Astrocyte of the cerebellum (primary cell): Measurements from ENCODE around the gene RALA.

Experiments
- DNase-seq: peaks from one replicate; pipeline ENCODE4 v3.0.0-alpha.2; 2011; ENCODE audit warnings: low read depth
- H3K4me3 ChIP-seq: 2 replicates; pipeline ENCODE4 v1.5.1; 2011; ENCODE audit warnings: mild to moderate bottlenecking, low read depth, low read length, moderate library complexity
- in situ Hi-C: cut with HindIII; loops from 2 replicates; pipeline ENCODE4 v1.10.0; 2017; ENCODE audit warnings: low sequenced_read_pairs
- TF ChIP-seq, protein P1 (sequence below): IDR thresholded peaks from 2 replicates; pipeline ENCODE4 v1.5.1; 2012; ENCODE audit warnings: low read length, low read depth, moderate library complexity, mild to moderate bottlenecking; ENCODE audit errors: missing control alignments

The RALA gene

GRCh38 chr7:39696631-39697030, 73.3 kb downstream of the RALA start:
- no peak for DNase-seq
- in situ Hi-C loops: no loop called here
- no peak overlapping the region for H3K4me3 ChIP-seq
- TF ChIP-seq, protein P1, sequence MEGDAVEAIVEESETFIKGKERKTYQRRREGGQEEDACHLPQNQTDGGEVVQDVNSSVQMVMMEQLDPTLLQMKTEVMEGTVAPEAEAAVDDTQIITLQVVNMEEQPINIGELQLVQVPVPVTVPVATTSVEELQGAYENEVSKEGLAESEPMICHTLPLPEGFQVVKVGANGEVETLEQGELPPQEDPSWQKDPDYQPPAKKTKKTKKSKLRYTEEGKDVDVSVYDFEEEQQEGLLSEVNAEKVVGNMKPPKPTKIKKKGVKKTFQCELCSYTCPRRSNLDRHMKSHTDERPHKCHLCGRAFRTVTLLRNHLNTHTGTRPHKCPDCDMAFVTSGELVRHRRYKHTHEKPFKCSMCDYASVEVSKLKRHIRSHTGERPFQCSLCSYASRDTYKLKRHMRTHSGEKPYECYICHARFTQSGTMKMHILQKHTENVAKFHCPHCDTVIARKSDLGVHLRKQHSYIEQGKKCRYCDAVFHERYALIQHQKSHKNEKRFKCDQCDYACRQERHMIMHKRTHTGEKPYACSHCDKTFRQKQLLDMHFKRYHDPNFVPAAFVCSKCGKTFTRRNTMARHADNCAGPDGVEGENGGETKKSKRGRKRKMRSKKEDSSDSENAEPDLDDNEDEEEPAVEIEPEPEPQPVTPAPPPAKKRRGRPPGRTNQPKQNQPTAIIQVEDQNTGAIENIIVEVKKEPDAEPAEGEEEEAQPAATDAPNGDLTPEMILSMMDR: no peak

DNA sequence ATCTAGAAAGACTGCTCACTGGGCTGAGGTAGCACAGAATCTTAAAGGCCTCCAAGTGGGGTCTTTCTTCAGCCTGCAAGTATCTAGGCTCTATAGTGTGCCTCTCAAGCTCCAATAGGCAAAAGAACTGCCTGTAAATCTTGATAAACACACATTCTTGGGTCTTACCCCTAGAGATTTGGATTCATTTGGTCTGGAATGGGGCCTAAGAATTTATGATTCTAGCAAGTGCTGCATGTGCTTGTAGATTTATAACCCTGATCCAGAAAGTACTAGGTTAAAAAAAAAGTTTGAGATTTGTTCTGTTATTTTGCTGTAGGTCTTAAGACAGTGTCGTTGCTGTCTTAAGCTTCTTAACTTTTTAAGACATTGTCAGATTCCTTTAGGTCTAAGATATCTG, 74.1 kb downstream of the RALA start:
- in situ Hi-C loops: no loop called here
- no peak for DNase-seq
- no peak overlapping the region for H3K4me3 ChIP-seq
- TF ChIP-seq, protein P1: no peak

DNA sequence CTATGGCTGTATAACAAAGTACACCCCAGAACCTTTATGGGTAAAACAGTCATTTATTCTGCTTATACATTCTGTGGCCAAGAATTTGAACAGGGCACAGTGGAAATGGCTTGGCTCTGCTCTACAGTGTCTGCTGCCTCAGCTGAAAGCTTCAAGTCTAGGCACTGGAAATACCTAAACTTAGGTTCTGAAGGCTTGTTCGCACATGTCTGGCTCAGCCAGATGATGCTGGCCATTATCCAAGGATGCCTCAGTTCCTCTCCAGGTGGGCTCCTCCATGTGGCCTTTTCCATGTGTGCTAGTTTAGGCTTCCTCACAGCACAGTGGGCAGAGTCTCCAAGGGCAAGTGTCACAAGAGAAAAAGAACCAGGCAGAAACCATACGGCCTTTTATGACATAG, 76.8 kb downstream of the RALA start:
- TF ChIP-seq, protein P1: no peak
- H3K4me3 ChIP-seq: no peak overlapping the region
- in situ Hi-C loops: no loop called here
- no peak for DNase-seq

DNA sequence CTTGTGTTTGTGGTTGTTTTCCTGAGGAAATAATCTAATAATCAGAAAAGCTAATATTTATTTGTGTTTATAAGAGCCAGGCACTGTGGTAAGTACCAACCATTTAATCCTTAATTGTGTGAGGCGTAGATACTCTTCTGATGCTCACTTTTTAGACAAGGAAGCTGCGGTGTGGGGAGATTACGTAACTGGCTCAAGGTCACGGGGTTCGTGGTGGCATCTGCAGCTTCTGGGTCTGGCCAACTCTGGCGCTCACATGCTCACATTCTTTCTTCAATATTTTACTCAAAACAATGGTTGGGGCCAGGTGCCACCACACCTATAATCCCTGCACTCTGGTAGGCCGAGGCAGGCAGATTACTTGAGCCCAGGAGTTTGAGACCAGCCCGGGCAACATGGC, 77.6 kb downstream of the RALA start:
- H3K4me3 ChIP-seq: no peak overlapping the region
- TF ChIP-seq, protein P1: no peak
- in situ Hi-C loops: no loop called here
- no peak for DNase-seq

- in situ Hi-C loops: no loop called here
- no peak for DNase-seq
- H3K4me3 ChIP-seq: no peak overlapping the region
- TF ChIP-seq, protein P1: no peak
These were observed 78.8 kb downstream of the RALA start for GRCh38 chr7:39702133-39702532.

- no peak overlapping the region for H3K4me3 ChIP-seq
- TF ChIP-seq, protein P1: no peak
- DNase-seq: no peak
- in situ Hi-C loops: no loop called here
These were observed 79.8 kb downstream of the RALA start for GRCh38 chr7:39703144-39703543.

- in situ Hi-C loops: no loop called here
- H3K4me3 ChIP-seq: no peak overlapping the region
- TF ChIP-seq, protein P1: no peak
- no peak for DNase-seq
These were observed 85.7 kb downstream of the RALA start for GRCh38 chr7:39709029-39709428.
